GM23338 (cell line): ENCODE results near the gene NPL. TPM values are rescaled to one million over a fixed set of nuclear protein-coding genes. Genes with fewer than 3 reads are reported as not detected.
A peak's percentile ranks its signal among the peaks of the same experiment; 100 is the strongest.

Experiments
- ATAC-seq: fragments of 200-7000 bp; cut with Tn5 transposase; 3 replicates; pipeline ENCODE4 v1.9.1; 2020
- DNase-seq: peaks from one replicate; pipeline ENCODE4 v3.0.0-alpha.2; 2015; ENCODE audit warnings: low spot score
- H2AFZ ChIP-seq: fragments of 200-600 bp; sonication (generic); 2 replicates; pipeline ENCODE4 v1.8.0; 2016; ENCODE audit warnings: antibody characterized with exemption, mild to moderate bottlenecking, moderate library complexity
- H3F3A ChIP-seq: fragments of 200-600 bp; sonication (generic); replicated peaks from 2 replicates; pipeline ENCODE4 v1.8.0; 2017; ENCODE audit warnings: antibody characterized with exemption, mixed run types, low read depth
- H3K27ac ChIP-seq: fragments of 200-600 bp; sonication (generic); 2 replicates; pipeline ENCODE4 v1.6.1; 2016; ENCODE audit warnings: low read depth
- H3K27me3 ChIP-seq: fragments of 200-600 bp; sonication (generic); 2 replicates; pipeline ENCODE4 v1.8.0; 2016; ENCODE audit warnings: mild to moderate bottlenecking, mixed run types, moderate library complexity; ENCODE audit not compliant: insufficient read depth
- H3K36me3 ChIP-seq: fragments of 200-600 bp; sonication (generic); 2 replicates; pipeline ENCODE4 v1.8.0; 2016; ENCODE audit warnings: mild to moderate bottlenecking; ENCODE audit not compliant: insufficient read depth
- H3K4me1 ChIP-seq: fragments of 200-600 bp; sonication (generic); 2 replicates; pipeline ENCODE4 v1.8.0; 2016; ENCODE audit warnings: mild to moderate bottlenecking, moderate library complexity; ENCODE audit not compliant: insufficient read depth
- H3K4me2 ChIP-seq: fragments of 200-600 bp; sonication (generic); 2 replicates; pipeline ENCODE4 v1.7.1; 2017; ENCODE audit warnings: mixed run types
- H3K4me3 ChIP-seq: fragments of 200-600 bp; sonication (generic); 2 replicates; pipeline ENCODE4 v1.6.1; 2016; ENCODE audit warnings: mixed run types
- H3K79me2 ChIP-seq: fragments of 200-600 bp; sonication (generic); replicated peaks from 2 replicates; pipeline ENCODE4 v1.8.0; 2017; ENCODE audit warnings: mild to moderate bottlenecking; ENCODE audit not compliant: insufficient read depth
- H3K9me2 ChIP-seq: fragments of 200-600 bp; sonication (generic); 2 replicates; pipeline ENCODE4 v1.8.0; 2017; ENCODE audit not compliant: insufficient read depth
- H4K20me1 ChIP-seq: fragments of 200-600 bp; sonication (generic); replicated peaks from 2 replicates; pipeline ENCODE4 v1.8.0; 2017; ENCODE audit warnings: mild to moderate bottlenecking; ENCODE audit not compliant: insufficient read depth
- H3K27ac Mint-ChIP-seq: 2 replicates; pipeline ENCODE4 v1.8.0; 2020; ENCODE audit warnings: inconsistent platforms, mild to moderate bottlenecking, moderate library complexity, mixed read lengths
- H3K27me3 Mint-ChIP-seq: 3 replicates; pipeline ENCODE4 v1.8.0; 2022; ENCODE audit warnings: low read depth, mild to moderate bottlenecking, moderate library complexity, mixed read lengths, inconsistent platforms; ENCODE audit not compliant: insufficient read depth, poor library complexity
- H3K36me3 Mint-ChIP-seq: 3 replicates; pipeline ENCODE4 v1.8.0; 2021; ENCODE audit warnings: low read depth, mild to moderate bottlenecking, inconsistent platforms, moderate library complexity, mixed read lengths
- H3K4me1 Mint-ChIP-seq: 3 replicates; pipeline ENCODE4 v1.8.0; 2020; ENCODE audit warnings: mild to moderate bottlenecking, inconsistent platforms, mixed read lengths
- H3K4me3 Mint-ChIP-seq: 3 replicates; pipeline ENCODE4 v1.8.0; 2021; ENCODE audit warnings: moderate library complexity, mild to moderate bottlenecking, inconsistent platforms, mixed read lengths
- H3K9me3 Mint-ChIP-seq: 3 replicates; pipeline ENCODE4 v1.8.0; 2020; ENCODE audit warnings: moderate library complexity, mild to moderate bottlenecking, inconsistent platforms, mixed read lengths
- CREB1 ChIP-seq: fragments of 250-450 bp; sonication (Bioruptor Pico); IDR thresholded peaks from 2 replicates; pipeline ENCODE4 v1.5.0; 2020; ENCODE audit warnings: low read depth, mild to moderate bottlenecking, moderate library complexity
- ETS1 ChIP-seq: IDR thresholded peaks from 2 replicates; pipeline ENCODE4 v1.6.1; 2016; ENCODE audit warnings: antibody characterized with exemption
- EZH2 ChIP-seq: fragments of 200-600 bp; sonication (generic); IDR thresholded peaks from one replicate; pipeline ENCODE4 v1.8.0; 2017; ENCODE audit warnings: antibody characterized with exemption, mild to moderate bottlenecking, low read depth; ENCODE audit not compliant: unreplicated experiment
- EZH2phosphoT487 ChIP-seq: fragments of 200-600 bp; sonication (generic); IDR thresholded peaks from one replicate; pipeline ENCODE4 v1.8.1; 2018; ENCODE audit warnings: antibody characterized with exemption; ENCODE audit not compliant: unreplicated experiment
- POLR2AphosphoS5 ChIP-seq: IDR thresholded peaks from 2 replicates; pipeline ENCODE4 v1.6.1; 2016; ENCODE audit warnings: antibody characterized with exemption, low read depth
- polyA plus RNA-seq: library from polyadenylated mRNA; unstranded; fragments of >200 nt; fragmentation: Nextera tagmentation; extraction: Ambion mirVana; gene quantifications from 2 replicates; pipeline ENCODE4 v1.2.1, GENCODE V29; 2016
- total RNA-seq: library from RNA; depleted of rRNA; stranded (reverse); fragments of >200 nt; shearing (Covaris generic); gene quantifications from 2 replicates; pipeline ENCODE4 v1.2.3, GENCODE V29; 2014
- TF ChIP-seq, protein P1 (sequence below): fragments of 250-450 bp; sonication (Bioruptor Pico); IDR thresholded peaks from 2 replicates; pipeline ENCODE4 v1.5.0; 2020; ENCODE audit warnings: mild to moderate bottlenecking, moderate library complexity

Gene NPL
- total and polyA plus RNA-seq, 2 experiments from 2014 or later, result 2.4 to 2.8 TPM

GRCh38 chr1:182842265-182842664, 52.7 kb downstream of the NPL start (continued):
- TF ChIP-seq, protein P1, sequence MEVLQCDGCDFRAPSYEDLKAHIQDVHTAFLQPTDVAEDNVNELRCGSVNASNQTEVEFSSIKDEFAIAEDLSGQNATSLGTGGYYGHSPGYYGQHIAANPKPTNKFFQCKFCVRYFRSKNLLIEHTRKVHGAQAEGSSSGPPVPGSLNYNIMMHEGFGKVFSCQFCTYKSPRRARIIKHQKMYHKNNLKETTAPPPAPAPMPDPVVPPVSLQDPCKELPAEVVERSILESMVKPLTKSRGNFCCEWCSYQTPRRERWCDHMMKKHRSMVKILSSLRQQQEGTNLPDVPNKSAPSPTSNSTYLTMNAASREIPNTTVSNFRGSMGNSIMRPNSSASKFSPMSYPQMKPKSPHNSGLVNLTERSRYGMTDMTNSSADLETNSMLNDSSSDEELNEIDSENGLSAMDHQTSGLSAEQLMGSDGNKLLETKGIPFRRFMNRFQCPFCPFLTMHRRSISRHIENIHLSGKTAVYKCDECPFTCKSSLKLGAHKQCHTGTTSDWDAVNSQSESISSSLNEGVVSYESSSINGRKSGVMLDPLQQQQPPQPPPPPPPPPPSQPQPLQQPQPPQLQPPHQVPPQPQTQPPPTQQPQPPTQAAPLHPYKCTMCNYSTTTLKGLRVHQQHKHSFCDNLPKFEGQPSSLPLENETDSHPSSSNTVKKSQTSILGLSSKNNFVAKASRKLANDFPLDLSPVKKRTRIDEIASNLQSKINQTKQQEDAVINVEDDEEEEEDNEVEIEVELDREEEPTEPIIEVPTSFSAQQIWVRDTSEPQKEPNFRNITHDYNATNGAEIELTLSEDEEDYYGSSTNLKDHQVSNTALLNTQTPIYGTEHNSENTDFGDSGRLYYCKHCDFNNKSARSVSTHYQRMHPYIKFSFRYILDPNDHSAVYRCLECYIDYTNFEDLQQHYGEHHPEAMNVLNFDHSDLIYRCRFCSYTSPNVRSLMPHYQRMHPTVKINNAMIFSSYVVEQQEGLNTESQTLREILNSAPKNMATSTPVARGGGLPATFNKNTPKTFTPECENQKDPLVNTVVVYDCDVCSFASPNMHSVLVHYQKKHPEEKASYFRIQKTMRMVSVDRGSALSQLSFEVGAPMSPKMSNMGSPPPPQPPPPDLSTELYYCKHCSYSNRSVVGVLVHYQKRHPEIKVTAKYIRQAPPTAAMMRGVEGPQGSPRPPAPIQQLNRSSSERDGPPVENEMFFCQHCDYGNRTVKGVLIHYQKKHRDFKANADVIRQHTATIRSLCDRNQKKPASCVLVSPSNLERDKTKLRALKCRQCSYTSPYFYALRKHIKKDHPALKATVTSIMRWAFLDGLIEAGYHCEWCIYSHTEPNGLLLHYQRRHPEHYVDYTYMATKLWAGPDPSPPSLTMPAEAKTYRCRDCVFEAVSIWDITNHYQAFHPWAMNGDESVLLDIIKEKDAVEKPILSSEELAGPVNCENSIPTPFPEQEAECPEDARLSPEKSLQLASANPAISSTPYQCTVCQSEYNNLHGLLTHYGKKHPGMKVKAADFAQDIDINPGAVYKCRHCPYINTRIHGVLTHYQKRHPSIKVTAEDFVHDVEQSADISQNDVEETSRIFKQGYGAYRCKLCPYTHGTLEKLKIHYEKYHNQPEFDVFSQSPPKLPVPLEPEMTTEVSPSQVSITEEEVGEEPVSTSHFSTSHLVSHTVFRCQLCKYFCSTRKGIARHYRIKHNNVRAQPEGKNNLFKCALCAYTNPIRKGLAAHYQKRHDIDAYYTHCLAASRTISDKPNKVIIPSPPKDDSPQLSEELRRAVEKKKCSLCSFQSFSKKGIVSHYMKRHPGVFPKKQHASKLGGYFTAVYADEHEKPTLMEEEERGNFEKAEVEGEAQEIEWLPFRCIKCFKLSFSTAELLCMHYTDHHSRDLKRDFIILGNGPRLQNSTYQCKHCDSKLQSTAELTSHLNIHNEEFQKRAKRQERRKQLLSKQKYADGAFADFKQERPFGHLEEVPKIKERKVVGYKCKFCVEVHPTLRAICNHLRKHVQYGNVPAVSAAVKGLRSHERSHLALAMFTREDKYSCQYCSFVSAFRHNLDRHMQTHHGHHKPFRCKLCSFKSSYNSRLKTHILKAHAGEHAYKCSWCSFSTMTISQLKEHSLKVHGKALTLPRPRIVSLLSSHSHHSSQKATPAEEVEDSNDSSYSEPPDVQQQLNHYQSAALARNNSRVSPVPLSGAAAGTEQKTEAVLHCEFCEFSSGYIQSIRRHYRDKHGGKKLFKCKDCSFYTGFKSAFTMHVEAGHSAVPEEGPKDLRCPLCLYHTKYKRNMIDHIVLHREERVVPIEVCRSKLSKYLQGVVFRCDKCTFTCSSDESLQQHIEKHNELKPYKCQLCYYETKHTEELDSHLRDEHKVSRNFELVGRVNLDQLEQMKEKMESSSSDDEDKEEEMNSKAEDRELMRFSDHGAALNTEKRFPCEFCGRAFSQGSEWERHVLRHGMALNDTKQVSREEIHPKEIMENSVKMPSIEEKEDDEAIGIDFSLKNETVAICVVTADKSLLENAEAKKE (CRISPR knock-in tag), result no peak
- no peak for TF ChIP-seq CREB1 (CRISPR knock-in tag)

GRCh38 chr1:182845379-182845778, 55.8 kb downstream of the NPL start:
- H3K79me2 ChIP-seq, result peaks cover 100% of the 10 kb centered on the region
- Mint-ChIP-seq H3K27me3 (peaks cover 9% of the 10 kb centered on the region), H3K4me3 (peak overlapping the region; percentile 40; the same call in 1 of the 3 replicates), H3K4me1 (peaks cover 55% of the 10 kb centered on the region), H3K9me3 (no peaks in the 10 kb centered on the region; the same call in 2 of the 3 replicates), H3K27ac (no peak overlapping the region), H3K36me3 (peaks cover 97% of the 10 kb centered on the region)
- peaks cover 97% of the 10 kb centered on the region for H4K20me1 ChIP-seq
- DNase-seq (no peak), ATAC-seq (peak; percentile 25)
- H3F3A ChIP-seq, result no peaks in the 10 kb centered on the region
- no peak overlapping the region for H2AFZ ChIP-seq
- H3K4me3 ChIP-seq, result no peak overlapping the region
- H3K9me2 ChIP-seq, result no peaks in the 10 kb centered on the region
- no peaks in the 10 kb centered on the region for H3K27me3 ChIP-seq
- H3K36me3 ChIP-seq, result peaks cover 80% of the 10 kb centered on the region
- H3K4me1 ChIP-seq, result peaks cover 21% of the 10 kb centered on the region
- H3K27ac ChIP-seq, result 0 out of 2 replicates have a peak overlapping the region, but pooled peaks have one; percentile 11
- H3K4me2 ChIP-seq, result 0 out of 2 replicates have a peak overlapping the region, but pooled peaks have one; percentile 30
- no peak for TF ChIP-seq POLR2AphosphoS5
- TF ChIP-seq ETS1, result no peak
- no peak for TF ChIP-seq EZH2
- TF ChIP-seq EZH2phosphoT487, result no peak
- TF ChIP-seq, protein P1 (CRISPR knock-in tag), result no peak
